Motor neuron (in vitro differentiated cells): ENCODE data around the gene MYADM. TPM values are rescaled to one million over a fixed set of nuclear protein-coding genes. Genes with fewer than 3 reads are reported as not detected.

Experiments used
- ATAC-seq, 8 experiments: fragments of 200-7000 bp; cut with Tn5 transposase; replicated peaks in 6 of 8; 2 replicates each; pipeline ENCODE4 v1.8.0; 2021; ENCODE audit warnings: mild to moderate bottlenecking in 8 of 8, moderate library complexity in 8 of 8
- H3K27ac ChIP-seq, 2 donors: fragments of 250-450 bp; sonication (Bioruptor Pico); 2 replicates each; pipeline ENCODE4 v1.9.0; 2021; ENCODE audit warnings: antibody characterized with exemption in 2 of 2, mild to moderate bottlenecking in 2 of 2, moderate library complexity in 1 of 2
- H3K4me1 ChIP-seq, 2 donors: fragments of 250-450 bp; sonication (Bioruptor Pico); replicated peaks in 1 of 2; 2 replicates each; pipeline ENCODE4 v1.6.1; 2021; ENCODE audit warnings: antibody characterized with exemption in 2 of 2, mild to moderate bottlenecking in 2 of 2, moderate library complexity in 1 of 2
- H3K4me3 ChIP-seq, 5 donors: fragments of 250-450 bp; sonication (Bioruptor Pico); 2 replicates each; pipeline ENCODE4 v1.9.0; 2021; ENCODE audit warnings: antibody characterized with exemption in 5 of 5, mild to moderate bottlenecking in 5 of 5, moderate library complexity in 4 of 5
- WGBS, 10 experiments: fragments of 450-650 bp; shearing (Covaris generic); methylation state at CpG; one replicate each; pipeline ENCODE4 v1.0.0; 2022; 5-methylcytosine and 5-hydroxymethylcytosine counted together
- in situ Hi-C, 9 experiments: fragments of 400-800 bp; cut with MboI; loops; one replicate each; pipeline ENCODE4 v1.15.0; 2021; ENCODE audit warnings: low sequenced_read_pairs in 9 of 9, low pct_unique_long_range_greater_than_20kb in 2 of 9; ENCODE audit not compliant: unreplicated experiment in 9 of 9
- total RNA-seq, 8 experiments: library from RNA; unstranded; fragments of 300-600 nt; gene quantifications; 2 replicates each; pipeline versions ENCODE4 v1.2.3 to v1.2.4, GENCODE V29; 2022

The MYADM gene
- total RNA-seq, 8 experiments from 2014 or later, result 2.1 to 26.7 (median 11.6) TPM

GRCh38 chr19:53881482-53882390, 14.1 kb downstream of the MYADM start, which contains the start of gene PRKCG:
Gene PRKCG, plus strand, starts transcription at chr19:53882197. Its CDS starts 298 bp downstream, at chr19:53882495.
- 0 to 14% (median 4%) methylated on average over 1 to 13 of the region's 49 CpGs for WGBS, 10 experiments

GRCh38 chr19:53882391-53883050, 14.8 kb downstream of the MYADM start:
- Histone ChIP-seq H3K4me1 (peaks cover 24 to 28% of the 10 kb centered on the region in 2 donors), H3K27ac (peak overlapping the region in 1 of 2 donors; percentile 37), H3K4me3 (peak overlapping the region; percentile 25 to 40 (median 36))
- in situ Hi-C loops, result no loop called here
- 0% methylated on average over 1 of the region's 18 CpGs; no CpG with 5 or more reads in 9 of the 10 experiments for WGBS, 10 experiments
- ATAC-seq, result no peak

More at GRCh38 chr19:53881482-53882390, 14.1 kb downstream of the MYADM start, which contains the start of gene PRKCG:
- peak within 1 kb of the TSS; percentile 25 to 40 (median 36) for H3K4me3 ChIP-seq
- peaks cover 24 to 33% of the 10 kb centered on the region in 2 donors for H3K4me1 ChIP-seq
- in situ Hi-C loops, result no loop called here
- peak within 1 kb of the TSS in 1 of 2 donors; percentile 37 for H3K27ac ChIP-seq
- ATAC-seq, result peak in 6 of 8 experiments; percentile 18 to 52 (median 43)

GRCh38 chr19:53883231-53883661, 15.6 kb downstream of the MYADM start:
- H3K4me1 ChIP-seq, result peaks cover 24 to 28% of the 10 kb centered on the region in 2 donors
- peak overlapping the region; percentile 25 to 40 (median 36) for H3K4me3 ChIP-seq
- in situ Hi-C loops, result no loop called here
- WGBS, 10 experiments, result 0% methylated on average over 1 of the region's 19 CpGs; no CpG with 5 or more reads in 9 of the 10 experiments
- H3K27ac ChIP-seq, result no peak overlapping the region
- peak in 3 of 8 experiments; percentile 3 to 21 (median 16) for ATAC-seq

DNA sequence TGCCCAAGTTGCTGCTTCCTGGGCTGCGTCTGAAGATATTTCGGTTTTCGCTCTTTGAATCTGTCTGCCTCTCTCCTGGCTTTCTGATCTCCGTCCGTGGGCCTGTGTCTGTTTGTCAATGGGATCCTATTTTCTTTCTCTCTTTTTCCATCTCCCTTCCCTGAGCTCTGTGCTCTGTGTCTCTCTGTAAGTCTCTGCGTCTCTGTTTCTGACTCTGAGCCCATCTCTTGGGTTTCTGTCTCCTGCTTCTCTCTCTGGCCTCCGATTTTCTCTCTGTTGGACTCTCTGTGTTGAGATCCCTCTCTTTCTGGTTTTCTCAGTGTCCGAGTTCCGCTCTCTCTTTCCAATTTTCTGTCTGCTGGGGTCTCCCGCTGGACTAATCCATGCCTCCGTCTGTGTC, 16.1 kb downstream of the MYADM start:
- in situ Hi-C loops, result no loop called here
- 0 to 42% (median 12%) methylated on average over 2 to 10 of the region's 11 CpGs; no CpG with 5 or more reads in 2 of the 10 experiments for WGBS, 10 experiments
- no peak for ATAC-seq
- peaks cover 23 to 28% of the 10 kb centered on the region in 2 donors for H3K4me1 ChIP-seq
- H3K4me3 ChIP-seq, result peak overlapping the region; percentile 7 to 40 (median 25)
- H3K27ac ChIP-seq, result peak overlapping the region in 1 of 2 donors; percentile 25

DNA sequence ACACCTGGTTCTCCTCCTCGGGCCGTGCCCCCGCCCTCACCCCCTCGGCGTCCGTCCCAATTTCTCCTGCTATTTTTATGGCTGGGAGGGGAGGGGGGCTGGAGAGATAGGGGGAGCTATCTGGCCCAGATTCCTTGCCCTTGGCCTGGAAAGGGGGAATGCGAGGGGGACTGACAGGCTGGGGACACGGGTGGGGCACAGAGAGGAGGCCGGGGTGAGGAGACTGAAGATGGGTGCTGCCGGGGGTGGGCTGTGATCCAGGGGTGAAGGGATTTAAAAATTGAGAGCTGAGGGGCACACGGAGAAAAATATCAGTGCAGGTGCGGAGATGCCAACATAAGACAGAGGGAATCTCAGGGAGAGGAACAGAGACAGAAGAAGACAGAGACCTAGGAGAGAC, 16.6 kb downstream of the MYADM start:
- Histone ChIP-seq H3K27ac (peak overlapping the region in 1 of 2 donors; percentile 25), H3K4me3 (peak overlapping the region in 2 of 5 donors; percentile 36 to 40), H3K4me1 (peaks cover 20 to 28% of the 10 kb centered on the region in 2 donors)
- ATAC-seq, result no peak
- 0 to 100% (median 100%) methylated on average over 1 to 2 of the region's 12 CpGs; no CpG with 5 or more reads in 3 of the 10 experiments for WGBS, 10 experiments
- in situ Hi-C loops, result no loop called here

DNA sequence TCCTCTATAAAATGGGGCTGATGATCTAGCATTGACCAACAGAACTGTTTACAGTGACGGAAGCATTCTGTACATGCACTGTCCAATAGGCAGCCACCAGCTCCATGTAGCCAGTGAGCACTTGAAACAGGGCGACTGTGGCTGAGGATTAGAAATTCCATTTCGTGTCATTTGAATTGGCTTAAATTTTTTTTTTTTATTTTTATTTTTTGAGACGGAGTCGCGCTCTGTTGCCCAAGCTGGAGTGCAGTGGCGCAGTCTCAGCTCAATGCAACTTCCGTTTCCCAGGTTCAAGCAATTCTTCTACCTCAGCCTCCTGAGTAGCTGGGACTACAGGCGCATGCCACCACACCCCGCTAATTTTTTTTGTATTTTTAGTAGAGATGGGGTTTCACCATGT, 17.4 kb downstream of the MYADM start:
- Histone ChIP-seq H3K4me1 (peaks cover 18 to 25% of the 10 kb centered on the region in 2 donors), H3K27ac (no peak overlapping the region), H3K4me3 (no peak overlapping the region)
- in situ Hi-C loops, result no loop called here
- no peak for ATAC-seq
- 52 to 100% (median 87%) methylated on average over 2 to 8 of the region's 10 CpGs; no CpG with 5 or more reads in 1 of the 10 experiments for WGBS, 10 experiments

- 10 to 100% (median 57%) methylated on average over 2 to 11 of the region's 23 CpGs for WGBS, 10 experiments
- Histone ChIP-seq H3K4me3 (no peak overlapping the region), H3K4me1 (peaks cover 10 to 20% of the 10 kb centered on the region in 2 donors), H3K27ac (peak overlapping the region in 1 of 2 donors; percentile 45)
- peak in 5 of 8 experiments; percentile 16 to 35 (median 23) for ATAC-seq
- in situ Hi-C loops, result no loop called here
Measured at GRCh38 chr19:53892301-53892980, 24.8 kb downstream of the MYADM start.

DNA sequence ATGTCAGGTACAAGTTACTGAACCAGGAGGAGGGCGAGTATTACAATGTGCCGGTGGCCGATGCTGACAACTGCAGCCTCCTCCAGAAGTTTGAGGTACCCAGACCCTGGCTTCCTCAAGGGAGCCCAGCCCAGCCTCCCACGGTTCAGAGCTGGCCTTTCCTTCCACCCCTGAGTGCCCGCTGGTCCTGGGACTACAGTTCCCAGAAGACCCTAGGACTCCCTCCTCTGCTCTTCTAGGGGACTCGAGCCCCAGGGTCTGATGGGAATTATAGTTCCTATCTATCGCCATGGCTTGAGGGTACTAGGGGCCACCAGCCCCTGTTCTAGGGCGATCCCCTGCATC, 25.3 kb downstream of the MYADM start:
- in situ Hi-C loops, result no loop called here
- H3K4me3 ChIP-seq, result no peak overlapping the region
- H3K27ac ChIP-seq, result no peak overlapping the region
- WGBS, 10 experiments, result 0 to 100% (median 86%) methylated on average over 2 to 6 of the region's 8 CpGs; no CpG with 5 or more reads in 2 of the 10 experiments
- ATAC-seq, result peak in 6 of 8 experiments; percentile 55 to 70 (median 66)
- H3K4me1 ChIP-seq, result peaks cover 10 to 22% of the 10 kb centered on the region in 2 donors

GRCh38 chr19:53894707-53895106, 27.0 kb downstream of the MYADM start:
- H3K4me3 ChIP-seq, result no peak overlapping the region
- WGBS, 10 experiments, result 15 to 100% (median 91%) methylated on average over 1 to 7 of the region's 9 CpGs; no CpG with 5 or more reads in 2 of the 10 experiments
- in situ Hi-C loops, result no loop called here
- no peak overlapping the region for H3K27ac ChIP-seq
- H3K4me1 ChIP-seq, result peaks cover 10 to 34% of the 10 kb centered on the region in 2 donors
- ATAC-seq, result peak in 3 of 8 experiments; percentile 9 to 66 (median 48)

- in situ Hi-C loops, result no loop called here
- Histone ChIP-seq H3K27ac (no peak overlapping the region), H3K4me1 (peaks cover 10 to 30% of the 10 kb centered on the region in 2 donors), H3K4me3 (no peak overlapping the region)
- no peak for ATAC-seq
- 0 to 74% (median 51%) methylated on average over 1 to 4 of the region's 4 CpGs; no CpG with 5 or more reads in 2 of the 10 experiments for WGBS, 10 experiments
Measured at GRCh38 chr19:53896682-53897081, 29.0 kb downstream of the MYADM start.

- Histone ChIP-seq H3K4me3 (no peak overlapping the region), H3K4me1 (peaks cover 4 to 24% of the 10 kb centered on the region in 2 donors), H3K27ac (no peak overlapping the region)
- in situ Hi-C loops, result no loop called here
- 0 to 68% (median 56%) methylated on average over 1 to 4 of the region's 4 CpGs; no CpG with 5 or more reads in 1 of the 10 experiments for WGBS, 10 experiments
- no peak for ATAC-seq
Measured at GRCh38 chr19:53897459-53897858, 29.8 kb downstream of the MYADM start.

- ATAC-seq, result peak in 2 of 8 experiments; percentile 21 to 45
- Histone ChIP-seq H3K27ac (no peak overlapping the region), H3K4me3 (no peak overlapping the region), H3K4me1 (peaks cover 0 to 19% of the 10 kb centered on the region in 2 donors)
- 0 to 72% (median 36%) methylated on average over 2 to 5 of the region's 16 CpGs; no CpG with 5 or more reads in 6 of the 10 experiments for WGBS, 10 experiments
- in situ Hi-C loops, result no loop called here
Measured at GRCh38 chr19:53898166-53898565, 30.5 kb downstream of the MYADM start.
